Superior temporal gyrus (tissue), 1 donor: Measurements from ENCODE around the gene RGS17.
"Not testable (repeated sequence)": the region's sequence is repeated elsewhere in the genome, so short reads cannot be mapped to it uniquely, and the experiment has no call there.

Source experiments
- DNase-seq: peaks from one replicate; pipeline ENCODE4 v3.0.0-alpha.2; 2016; ENCODE audit errors: extremely low spot score

The RGS17 gene

GRCh38 chr6:153032255-153032882 lies 98.7 kb downstream of the RGS17 start:
- DNase-seq, result peak; percentile 76

GRCh38 chr6:153031335-153031955 lies 99.6 kb downstream of the RGS17 start:
- no peak for DNase-seq

GRCh38 chr6:153028963-153029362 lies 102.1 kb downstream of the RGS17 start:
- DNase-seq, result no peak

GRCh38 chr6:153028286-153028685 lies 102.8 kb downstream of the RGS17 start:
- DNase-seq, result no peak

- DNase-seq, result no peak
Observed at GRCh38 chr6:153027480-153027879, 103.6 kb downstream of the RGS17 start.

- DNase-seq, result no peak
Observed at GRCh38 chr6:153024709-153025017, 106.4 kb downstream of the RGS17 start.

GRCh38 chr6:153023977-153024708 lies 106.9 kb downstream of the RGS17 start:
- peak; percentile 88 for DNase-seq

- no peak for DNase-seq
Observed at GRCh38 chr6:153018355-153018754, 112.7 kb downstream of the RGS17 start.

- DNase-seq, result no peak
Observed at GRCh38 chr6:153016846-153017245, 114.2 kb downstream of the RGS17 start.

- no peak for DNase-seq
Observed at GRCh38 chr6:153015094-153015640, 115.9 kb downstream of the RGS17 start.

- no peak for DNase-seq
Observed at GRCh38 chr6:153013438-153013837, 117.6 kb downstream of the RGS17 start.

GRCh38 chr6:153012856-153013255 lies 118.2 kb downstream of the RGS17 start:
- DNase-seq, result no peak

- DNase-seq, result peak; percentile 58
Observed at GRCh38 chr6:153003366-153003690, 127.8 kb downstream of the RGS17 start.

GRCh38 chr6:153002613-153003365 lies 128.3 kb downstream of the RGS17 start, which contains the start of gene MTRF1L:
TSS of gene MTRF1L (minus strand) at chr6:153002709. CDS start at chr6:153002685, 24 bp downstream.
- DNase-seq, result peak; percentile 96

GRCh38 chr6:153001767-153002612 lies 129.1 kb downstream of the RGS17 start:
- peak; percentile 22 for DNase-seq

- DNase-seq, result not testable (repeated sequence)
Observed at GRCh38 chr6:153000790-153001189, 130.3 kb downstream of the RGS17 start.

GRCh38 chr6:153000243-153000642 lies 130.8 kb downstream of the RGS17 start:
- DNase-seq, result no peak

- DNase-seq, result not testable (repeated sequence)
Observed at GRCh38 chr6:152999538-152999937, 131.5 kb downstream of the RGS17 start.

- DNase-seq, result no peak
Observed at GRCh38 chr6:152993847-152994246, 137.2 kb downstream of the RGS17 start.

- DNase-seq, result no peak
Observed at GRCh38 chr6:152993431-152993830, 137.7 kb downstream of the RGS17 start.

- DNase-seq, result no peak
Observed at GRCh38 chr6:152986978-152987377, 144.1 kb downstream of the RGS17 start.
